Loucy (cell line): ENCODE measurements around the gene ANO10.

Experiments used
- H2AFZ ChIP-seq: fragments of 200-600 bp; sonication (generic); 2 replicates; pipeline ENCODE4 v1.6.0; 2016; ENCODE audit warnings: antibody characterized with exemption, mild to moderate bottlenecking, low read length, moderate library complexity
- H3F3A ChIP-seq: fragments of 200-600 bp; 2 replicates; pipeline ENCODE4 v1.6.0; 2016; ENCODE audit warnings: antibody characterized with exemption, low read depth, mild to moderate bottlenecking
- H3K27me3 ChIP-seq: fragments of 200-600 bp; sonication (generic); 2 replicates; pipeline ENCODE4 v1.6.1; 2014; ENCODE audit warnings: low read length, mild to moderate bottlenecking; ENCODE audit not compliant: insufficient read depth, poor library complexity, severe bottlenecking
- H3K36me3 ChIP-seq: fragments of 200-600 bp; sonication (generic); 2 replicates; pipeline ENCODE4 v1.6.1; 2016; ENCODE audit warnings: low read length; ENCODE audit not compliant: insufficient read depth
- H3K4me1 ChIP-seq: fragments of 200-600 bp; sonication (generic); 2 replicates; pipeline ENCODE4 v1.5.1; 2014; ENCODE audit warnings: low read length, mild to moderate bottlenecking; ENCODE audit not compliant: insufficient read depth, poor library complexity, severe bottlenecking
- H3K4me2 ChIP-seq: fragments of 200-600 bp; sonication (generic); 2 replicates; pipeline ENCODE4 v1.6.0; 2014; ENCODE audit warnings: antibody characterized with exemption, low read length, low read depth, mild to moderate bottlenecking; ENCODE audit not compliant: poor library complexity, severe bottlenecking
- H3K4me3 ChIP-seq: fragments of 200-600 bp; sonication (generic); 2 replicates; pipeline ENCODE4 v1.5.1; 2014; ENCODE audit warnings: low read length, mild to moderate bottlenecking, mixed read lengths; ENCODE audit not compliant: poor library complexity, severe bottlenecking
- H3K79me2 ChIP-seq: fragments of 200-600 bp; sonication (generic); 2 replicates; pipeline ENCODE4 v1.6.1; 2014; ENCODE audit warnings: low read length; ENCODE audit not compliant: insufficient read depth
- H3K9ac ChIP-seq: fragments of 200-600 bp; sonication (generic); 2 replicates; pipeline ENCODE4 v1.6.0; 2014; ENCODE audit warnings: mild to moderate bottlenecking, low read depth, low read length, moderate library complexity; ENCODE audit not compliant: poor library complexity, severe bottlenecking
- H3K9me2 ChIP-seq: fragments of 200-600 bp; sonication (generic); replicated peaks from 2 replicates; pipeline ENCODE4 v1.6.1; 2016; ENCODE audit warnings: low read depth, low read length, mixed read lengths
- H3K9me3 ChIP-seq: fragments of 200-600 bp; sonication (generic); 2 replicates; pipeline ENCODE4 v1.6.1; 2014; ENCODE audit warnings: mild to moderate bottlenecking, antibody characterized with exemption, low read length, low read depth; ENCODE audit not compliant: insufficient read depth
- H4K20me1 ChIP-seq: fragments of 200-600 bp; sonication (generic); 2 replicates; pipeline ENCODE4 v1.6.0; 2014; ENCODE audit warnings: antibody characterized with exemption, low read length, mild to moderate bottlenecking; ENCODE audit not compliant: insufficient read depth, poor library complexity, severe bottlenecking
- CTCF ChIP-seq: fragments of 200-600 bp; sonication (generic); conservative IDR thresholded peaks from 2 replicates; pipeline ENCODE4 v1.5.1; 2014; ENCODE audit warnings: mild to moderate bottlenecking, antibody characterized with exemption, low read length
- EZH2phosphoT487 ChIP-seq: fragments of 200-600 bp; IDR thresholded peaks from 2 replicates; pipeline ENCODE4 v1.6.1; 2018; ENCODE audit warnings: antibody characterized with exemption, mild to moderate bottlenecking, moderate library complexity, borderline replicate concordance

ANO10 gene

GRCh38 chr3:43539321-43539720 lies 82.5 kb downstream of the ANO10 start:
- no peaks in the 10 kb centered on the region for H3K36me3 ChIP-seq
- no peaks in the 10 kb centered on the region for H3K27me3 ChIP-seq
- H3K9me2 ChIP-seq, result no peaks in the 10 kb centered on the region
- no peaks in the 10 kb centered on the region for H3K4me1 ChIP-seq
- TF ChIP-seq EZH2phosphoT487 (no peak), CTCF (no peak)
- no peak overlapping the region for H3K4me3 ChIP-seq
- no peaks in the 10 kb centered on the region for H4K20me1 ChIP-seq
- H2AFZ ChIP-seq, result no peak overlapping the region
- no peaks in the 10 kb centered on the region for H3K9me3 ChIP-seq
- no peak overlapping the region for H3K4me2 ChIP-seq
- H3F3A ChIP-seq, result no peaks in the 10 kb centered on the region
- H3K79me2 ChIP-seq, result no peaks in the 10 kb centered on the region
- no peak overlapping the region for H3K9ac ChIP-seq

DNA sequence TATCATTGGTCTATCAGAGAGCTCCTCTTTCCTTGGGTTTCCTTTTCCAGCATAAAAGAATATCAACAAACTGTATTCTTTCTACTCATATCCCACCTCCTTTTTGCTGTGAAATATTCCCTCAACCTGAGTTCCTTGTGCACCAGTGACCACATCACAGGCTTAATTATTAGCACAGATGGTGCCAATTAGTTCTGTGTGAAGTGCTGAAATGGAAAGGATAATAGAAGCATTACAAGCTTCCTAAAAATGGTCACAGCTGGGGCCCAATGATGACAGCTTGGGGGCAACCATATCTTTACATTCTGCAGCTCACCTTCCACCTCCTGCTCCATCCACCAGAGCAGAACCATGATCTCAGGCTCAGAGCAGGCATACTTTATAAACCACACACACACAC lies 84.6 kb downstream of the ANO10 start:
- no peak overlapping the region for H3K9ac ChIP-seq
- H3K36me3 ChIP-seq, result no peaks in the 10 kb centered on the region
- H3K9me3 ChIP-seq, result no peaks in the 10 kb centered on the region
- no peaks in the 10 kb centered on the region for H3K79me2 ChIP-seq
- H2AFZ ChIP-seq, result no peak overlapping the region
- no peaks in the 10 kb centered on the region for H3F3A ChIP-seq
- no peaks in the 10 kb centered on the region for H4K20me1 ChIP-seq
- H3K4me1 ChIP-seq, result no peaks in the 10 kb centered on the region
- H3K4me3 ChIP-seq, result no peak overlapping the region
- no peaks in the 10 kb centered on the region for H3K27me3 ChIP-seq
- H3K4me2 ChIP-seq, result no peak overlapping the region
- TF ChIP-seq CTCF, result no peak
- no peak for TF ChIP-seq EZH2phosphoT487
- no peaks in the 10 kb centered on the region for H3K9me2 ChIP-seq

DNA sequence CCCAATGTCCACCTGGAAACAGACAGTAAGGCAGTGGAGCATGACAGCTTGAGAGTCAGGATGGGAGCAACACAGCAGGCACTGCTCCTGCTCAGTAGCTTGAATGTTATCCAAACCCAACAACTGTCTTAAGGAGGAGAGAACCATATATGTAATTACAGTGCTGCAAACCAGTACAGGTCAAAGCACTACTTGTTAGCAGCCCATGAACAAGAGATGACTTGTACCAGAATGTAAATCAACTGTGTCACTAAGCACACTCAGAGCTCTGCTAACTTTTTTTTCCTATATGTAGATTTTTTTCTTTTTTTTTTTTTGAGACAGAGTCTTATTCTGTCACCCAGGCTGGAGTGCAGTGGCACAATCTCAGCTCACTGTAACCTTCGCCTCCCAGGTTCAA lies 87.1 kb downstream of the ANO10 start:
- Histone ChIP-seq H4K20me1 (no peaks in the 10 kb centered on the region), H3K9ac (no peak overlapping the region)

More for the DNA sequence above, 87.1 kb downstream of the ANO10 start:
- Histone ChIP-seq H3K9me2 (no peaks in the 10 kb centered on the region), H3K4me2 (no peak overlapping the region), H3K4me1 (no peaks in the 10 kb centered on the region), H3F3A (no peaks in the 10 kb centered on the region), H2AFZ (no peak overlapping the region), H3K27me3 (no peaks in the 10 kb centered on the region), H3K79me2 (no peaks in the 10 kb centered on the region), H3K4me3 (no peak overlapping the region), H3K9me3 (no peaks in the 10 kb centered on the region), H3K36me3 (no peaks in the 10 kb centered on the region)
- no peak for TF ChIP-seq CTCF
- TF ChIP-seq EZH2phosphoT487, result no peak
